Right ventricle myocardium inferior (tissue), 1 donor: ENCODE data around the gene GGCT. TPM values are rescaled to one million over a fixed set of nuclear protein-coding genes. Genes with fewer than 3 reads are reported as not detected.
A peak's percentile ranks its signal among the peaks of the same experiment; 100 is the strongest.

Experiments
- ATAC-seq: fragments of 200-7000 bp; cut with Tn5 transposase; one replicate; pipeline ENCODE4 v1.9.1; 2020; ENCODE audit warnings: mild to moderate bottlenecking, moderate library complexity
- DNase-seq: peaks from one replicate; pipeline ENCODE4 v3.0.0; 2021; ENCODE audit errors: missing footprints
- intact Hi-C: fragments of 100-400 bp; cut with DNase I; formaldehyde crosslinking; loops from one replicate; pipeline ENCODE4 v1.11.0; 2022
- total RNA-seq: library from RNA; stranded (reverse); fragmentation: NEBNext Ultra II Directional; extraction: Animal tissue kit (Norgen Biotek cat#: 25700); gene quantifications from one replicate; pipeline ENCODE4 v1.2.1, GENCODE V29; 2021
- donor health status: DM: no; HTN: yes; CAD: no; lungs with severe emphysema.

GGCT gene
- total RNA-seq, 1 donor from 2014 or later: 18.9 TPM

DNA sequence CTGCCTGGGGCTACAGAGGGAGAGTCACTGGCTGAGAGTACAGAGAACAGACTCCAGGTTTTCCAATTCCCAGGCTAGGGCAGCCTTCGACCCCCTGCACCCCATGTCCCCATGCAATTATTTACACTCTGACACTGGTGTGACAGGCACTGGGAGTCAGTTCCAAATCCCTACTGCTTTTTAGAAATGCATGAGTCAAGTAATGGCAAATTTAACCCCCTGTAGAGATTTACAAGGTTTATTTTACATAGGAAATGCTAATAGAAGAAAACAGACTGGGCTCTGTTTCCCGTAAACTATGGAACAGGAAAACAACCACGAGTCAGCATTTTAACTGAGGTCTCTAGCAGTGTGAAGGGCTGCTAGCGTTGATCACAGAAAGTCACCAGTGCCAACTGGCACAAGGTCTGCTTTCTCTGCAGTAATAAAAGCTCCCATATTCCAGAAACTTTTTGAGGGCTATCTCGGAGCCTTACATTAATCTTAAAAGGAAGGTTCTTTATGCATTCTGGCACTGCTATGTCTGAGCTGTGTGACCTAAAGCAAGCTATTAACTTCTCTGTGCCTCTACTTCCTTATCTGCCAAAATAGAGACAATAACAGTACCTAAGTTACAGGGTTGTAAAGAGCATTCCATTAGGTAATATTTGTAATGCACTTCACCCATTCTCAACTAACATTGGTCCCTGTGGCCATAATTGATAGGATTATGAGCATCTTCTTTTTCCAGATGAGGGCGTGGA is 54.2 kb downstream of the GGCT start:
- DNase-seq (no peak), ATAC-seq (no peak)
- intact Hi-C loops: no loop called here

- intact Hi-C loops: no loop called here
- DNase-seq (no peak), ATAC-seq (peak; percentile 84)
These were observed 56.0 kb downstream of the GGCT start for GRCh38 chr7:30448461-30449189.

- intact Hi-C loops: no loop called here
- no peak for DNase-seq
- ATAC-seq: no peak
These were observed 57.2 kb downstream of the GGCT start for GRCh38 chr7:30447466-30447865.

Other genes starting within 250 kb of the GGCT start
- 8.7 TPM for gene ZNRF2, start 220.2 kb downstream of the GGCT start, total RNA-seq
- 8.4 TPM for gene NOD1, start 26.0 kb downstream of the GGCT start, total RNA-seq
- gene GARS1, start 90.0 kb upstream of the GGCT start, total RNA-seq: 32.3 TPM
- gene CRHR2, start 177.6 kb upstream of the GGCT start, total RNA-seq: 0.35 TPM
- 48.1 TPM for gene INMT, start 247.3 kb upstream of the GGCT start, total RNA-seq